HG03135 (cell line): ENCODE measurements around the gene PKNOX2.

ENCODE experiments used
- ATAC-seq: cut with Tn5 transposase; IDR thresholded peaks from one replicate; pipeline ENCODE4 v1.9.1; 2021; ENCODE audit warnings: mild to moderate bottlenecking, moderate library complexity; ENCODE audit not compliant: unreplicated experiment

Gene PKNOX2

DNA sequence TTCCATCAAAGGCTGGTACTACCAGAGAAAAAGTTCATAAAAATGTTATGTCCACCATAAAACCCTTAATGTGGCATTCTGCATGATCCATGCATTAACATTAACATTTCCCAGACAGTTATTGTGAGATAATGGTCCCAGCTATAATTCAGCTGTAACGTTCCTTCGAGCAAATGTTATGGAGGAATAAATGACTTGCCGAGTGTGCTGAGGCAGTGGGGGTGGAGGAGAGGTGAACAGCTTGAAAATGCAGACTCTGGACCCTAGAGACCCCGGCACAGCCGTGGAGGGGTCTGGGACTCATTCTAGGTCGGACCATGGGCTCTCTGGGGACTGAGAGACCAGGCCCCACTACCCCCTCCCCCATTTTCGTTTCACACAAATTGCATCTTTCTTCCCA, 141.9 kb downstream of the PKNOX2 start:
- ATAC-seq: no peak

- no peak for ATAC-seq
Observed at GRCh38 chr11:125308246-125308645, 143.7 kb downstream of the PKNOX2 start.

GRCh38 chr11:125312391-125312790, 147.8 kb downstream of the PKNOX2 start:
- ATAC-seq: no peak

GRCh38 chr11:125312812-125313211, 148.3 kb downstream of the PKNOX2 start:
- no peak for ATAC-seq

- ATAC-seq: no peak
Observed at GRCh38 chr11:125313271-125314219, 149.0 kb downstream of the PKNOX2 start.

GRCh38 chr11:125314276-125315078, 149.9 kb downstream of the PKNOX2 start:
- no peak for ATAC-seq

- ATAC-seq: no peak
Observed at GRCh38 chr11:125315079-125315740, 150.7 kb downstream of the PKNOX2 start.

DNA sequence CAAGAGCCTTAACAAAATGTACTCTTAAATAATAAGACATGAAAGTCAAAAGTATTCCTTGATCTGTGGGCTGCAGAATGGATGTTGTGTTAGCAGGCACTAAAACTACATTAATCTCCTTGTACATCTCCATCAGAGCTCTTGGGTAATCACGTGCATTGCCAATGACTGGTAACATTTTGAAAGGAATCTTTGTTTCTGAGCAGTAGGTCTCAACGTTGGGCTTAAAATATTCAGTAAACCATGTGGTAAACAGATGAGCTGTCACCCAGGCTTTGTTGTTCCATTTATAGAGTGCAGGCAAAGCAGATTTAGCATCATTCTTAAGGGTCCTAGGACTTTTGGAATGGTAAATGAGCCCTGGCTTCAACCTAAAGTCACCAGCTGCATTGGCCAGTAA, 152.9 kb downstream of the PKNOX2 start:
- no peak for ATAC-seq

DNA sequence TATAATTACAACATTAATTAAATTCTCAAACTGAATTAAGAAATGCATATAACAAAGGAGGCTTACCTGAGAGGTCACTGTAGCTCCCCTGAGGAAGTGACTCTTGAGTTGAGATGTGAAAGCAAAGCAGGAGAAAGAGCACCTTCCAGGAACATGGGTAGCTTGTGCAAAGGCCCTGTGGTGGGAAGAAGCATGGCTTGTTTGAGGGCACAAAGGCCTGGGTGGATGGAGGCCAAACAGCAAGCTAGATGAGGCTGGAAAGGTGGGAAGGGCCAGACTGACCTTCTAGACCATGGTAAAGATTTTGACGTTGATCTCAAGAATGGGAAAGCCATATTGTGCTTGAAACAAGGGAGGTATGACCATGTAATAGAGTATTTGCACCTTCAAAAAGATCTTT, 155.1 kb downstream of the PKNOX2 start:
- ATAC-seq: no peak

DNA sequence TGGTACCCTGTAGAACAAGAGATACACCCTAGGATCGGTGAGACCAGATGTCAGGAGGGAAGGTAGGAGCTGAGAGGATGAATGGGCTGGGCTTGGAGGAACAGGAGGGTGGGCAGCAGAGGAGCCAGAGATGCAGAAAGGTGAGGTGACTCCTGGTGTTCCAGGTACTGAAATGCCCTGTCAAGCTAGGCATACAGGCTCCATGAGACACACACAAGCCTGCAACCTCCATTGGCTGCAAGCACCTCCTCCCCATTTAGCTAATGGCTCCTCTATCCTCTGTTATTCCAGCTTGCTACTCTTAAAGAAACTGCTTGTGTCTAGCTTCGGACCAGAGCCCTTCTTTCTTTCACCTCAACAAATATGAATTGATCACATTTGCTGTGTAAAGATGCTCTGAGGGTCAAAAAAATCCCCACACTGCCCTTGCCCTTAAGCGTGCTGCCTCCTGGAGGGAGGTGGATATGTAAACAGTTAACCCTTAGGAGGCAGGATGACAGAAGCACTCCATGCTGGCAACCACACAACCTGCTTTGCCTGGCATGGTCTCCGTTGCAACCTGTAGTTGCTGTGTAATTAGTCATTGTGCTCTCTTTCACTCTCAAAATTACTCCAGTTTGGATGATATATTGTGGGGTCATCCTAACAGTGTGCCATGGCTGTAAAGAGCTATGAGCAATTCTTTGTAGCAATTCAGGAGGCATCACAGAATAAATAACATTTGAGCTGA, 156.0 kb downstream of the PKNOX2 start:
- ATAC-seq: no peak

DNA sequence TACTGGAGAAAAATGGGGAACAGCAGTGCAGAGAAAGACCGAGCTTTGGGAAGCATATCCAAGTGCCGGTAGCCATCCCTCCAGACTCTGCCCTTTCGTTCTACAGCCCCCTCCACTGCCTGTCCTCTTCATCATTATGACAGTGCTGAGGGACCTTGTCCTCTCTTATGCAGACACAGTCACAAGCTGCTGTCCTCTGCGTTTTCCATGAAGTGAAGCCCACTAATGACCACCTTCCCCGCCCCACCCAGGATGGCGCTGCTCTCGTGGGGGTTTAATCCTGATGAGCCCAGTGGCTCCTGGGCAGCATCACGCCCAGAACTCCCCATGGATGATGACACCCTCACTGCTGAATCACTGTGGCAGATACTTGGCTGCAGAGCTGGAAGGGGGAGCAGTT, 157.7 kb downstream of the PKNOX2 start:
- no peak for ATAC-seq

- ATAC-seq: no peak
Observed at GRCh38 chr11:125325196-125325595, 160.6 kb downstream of the PKNOX2 start.

GRCh38 chr11:125326126-125326525, 161.6 kb downstream of the PKNOX2 start:
- ATAC-seq: no peak

GRCh38 chr11:125327518-125328224, 163.1 kb downstream of the PKNOX2 start:
- no peak for ATAC-seq

- no peak for ATAC-seq
Observed at GRCh38 chr11:125328225-125328580, 163.7 kb downstream of the PKNOX2 start.

DNA sequence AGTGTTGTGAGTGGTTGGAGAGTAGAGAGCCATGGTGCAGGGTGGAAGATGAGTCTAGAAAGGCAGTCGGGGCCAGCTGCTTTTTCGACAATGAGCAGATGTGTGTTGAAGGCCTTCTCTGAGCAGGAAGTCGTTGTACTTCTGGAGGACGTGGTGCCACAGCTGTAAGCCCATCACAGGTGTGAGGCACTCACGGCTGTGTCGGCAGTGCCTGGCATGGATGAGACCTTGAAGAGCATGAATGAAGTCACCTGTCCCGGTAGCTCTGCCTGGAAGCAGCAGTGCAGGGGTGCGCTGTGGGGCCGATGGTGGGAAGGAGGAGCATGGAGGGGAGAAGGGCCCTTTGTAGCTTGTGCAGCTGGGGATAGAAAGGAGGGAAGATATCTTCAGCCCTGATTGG, 165.2 kb downstream of the PKNOX2 start:
- ATAC-seq: no peak

- no peak for ATAC-seq
Observed at GRCh38 chr11:125330462-125331325, 166.1 kb downstream of the PKNOX2 start.

GRCh38 chr11:125331357-125332035, 166.9 kb downstream of the PKNOX2 start:
- no peak for ATAC-seq

DNA sequence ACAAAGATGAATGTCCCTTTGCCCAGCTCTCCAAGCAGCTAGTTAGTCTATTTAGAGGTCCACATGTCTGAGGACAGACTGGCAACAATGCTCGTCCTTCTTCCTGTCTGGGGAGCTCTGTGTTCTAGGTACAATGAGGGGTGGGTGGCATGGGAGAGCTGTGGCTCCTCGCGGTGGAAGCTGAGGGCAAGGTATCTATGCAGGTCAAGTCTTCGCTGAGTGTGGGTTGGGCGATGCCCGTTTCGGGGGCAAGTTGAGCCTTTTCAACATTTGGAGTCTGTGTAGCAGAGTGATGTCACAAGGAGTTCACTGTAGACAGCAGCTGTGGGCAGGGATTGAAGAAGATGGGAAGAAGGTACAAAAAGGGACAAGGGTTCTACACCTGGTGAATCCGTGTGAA, 168.3 kb downstream of the PKNOX2 start:
- no peak for ATAC-seq
